C4-2B (cell line): ENCODE data around the gene TNFRSF1B.
A peak's percentile ranks its signal among the peaks of the same experiment; 100 is the strongest.

Experiments used
- H3K27ac ChIP-seq: fragments of 450-650 bp; 2 replicates; pipeline ENCODE4 v1.5.1; 2017
- ZFX ChIP-seq: fragments of 450-650 bp; IDR thresholded peaks from 2 replicates; pipeline ENCODE4 v1.6.1; 2017
- TF ChIP-seq, protein P1 (sequence below): fragments of 450-650 bp; conservative IDR thresholded peaks from 2 replicates; pipeline ENCODE4 v1.5.1; 2017; ENCODE audit warnings: mild to moderate bottlenecking

TNFRSF1B gene

DNA sequence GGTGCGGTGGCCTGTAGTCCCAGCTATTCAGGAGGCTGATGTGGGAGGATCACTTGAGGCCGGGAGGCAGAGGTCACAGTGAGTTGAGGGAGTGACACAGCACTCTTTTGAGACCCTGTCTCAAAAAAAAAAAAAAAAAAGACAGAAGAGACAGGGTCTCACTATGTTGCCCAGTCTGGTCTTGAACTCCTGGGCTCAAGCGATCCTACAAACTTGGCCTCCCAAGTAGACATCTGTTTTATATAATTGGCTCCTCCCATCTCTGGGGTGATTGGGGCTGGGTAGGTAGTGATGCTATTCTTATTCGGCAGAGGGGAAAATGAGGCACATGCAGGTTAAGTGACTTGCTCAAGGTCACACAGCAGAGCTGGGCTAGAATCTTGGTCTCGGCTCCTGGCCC, 39.4 kb downstream of the TNFRSF1B start:
- no peak overlapping the region for H3K27ac ChIP-seq
- no peak for TF ChIP-seq ZFX
- TF ChIP-seq, protein P1, sequence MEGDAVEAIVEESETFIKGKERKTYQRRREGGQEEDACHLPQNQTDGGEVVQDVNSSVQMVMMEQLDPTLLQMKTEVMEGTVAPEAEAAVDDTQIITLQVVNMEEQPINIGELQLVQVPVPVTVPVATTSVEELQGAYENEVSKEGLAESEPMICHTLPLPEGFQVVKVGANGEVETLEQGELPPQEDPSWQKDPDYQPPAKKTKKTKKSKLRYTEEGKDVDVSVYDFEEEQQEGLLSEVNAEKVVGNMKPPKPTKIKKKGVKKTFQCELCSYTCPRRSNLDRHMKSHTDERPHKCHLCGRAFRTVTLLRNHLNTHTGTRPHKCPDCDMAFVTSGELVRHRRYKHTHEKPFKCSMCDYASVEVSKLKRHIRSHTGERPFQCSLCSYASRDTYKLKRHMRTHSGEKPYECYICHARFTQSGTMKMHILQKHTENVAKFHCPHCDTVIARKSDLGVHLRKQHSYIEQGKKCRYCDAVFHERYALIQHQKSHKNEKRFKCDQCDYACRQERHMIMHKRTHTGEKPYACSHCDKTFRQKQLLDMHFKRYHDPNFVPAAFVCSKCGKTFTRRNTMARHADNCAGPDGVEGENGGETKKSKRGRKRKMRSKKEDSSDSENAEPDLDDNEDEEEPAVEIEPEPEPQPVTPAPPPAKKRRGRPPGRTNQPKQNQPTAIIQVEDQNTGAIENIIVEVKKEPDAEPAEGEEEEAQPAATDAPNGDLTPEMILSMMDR = no peak

DNA sequence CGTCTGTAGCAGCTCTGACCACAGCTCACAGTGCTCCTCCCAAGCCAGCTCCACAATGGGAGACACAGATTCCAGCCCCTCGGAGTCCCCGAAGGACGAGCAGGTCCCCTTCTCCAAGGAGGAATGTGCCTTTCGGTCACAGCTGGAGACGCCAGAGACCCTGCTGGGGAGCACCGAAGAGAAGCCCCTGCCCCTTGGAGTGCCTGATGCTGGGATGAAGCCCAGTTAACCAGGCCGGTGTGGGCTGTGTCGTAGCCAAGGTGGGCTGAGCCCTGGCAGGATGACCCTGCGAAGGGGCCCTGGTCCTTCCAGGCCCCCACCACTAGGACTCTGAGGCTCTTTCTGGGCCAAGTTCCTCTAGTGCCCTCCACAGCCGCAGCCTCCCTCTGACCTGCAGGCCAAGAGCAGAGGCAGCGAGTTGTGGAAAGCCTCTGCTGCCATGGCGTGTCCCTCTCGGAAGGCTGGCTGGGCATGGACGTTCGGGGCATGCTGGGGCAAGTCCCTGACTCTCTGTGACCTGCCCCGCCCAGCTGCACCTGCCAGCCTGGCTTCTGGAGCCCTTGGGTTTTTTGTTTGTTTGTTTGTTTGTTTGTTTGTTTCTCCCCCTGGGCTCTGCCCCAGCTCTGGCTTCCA, 40.1 kb downstream of the TNFRSF1B start:
- no peak overlapping the region for H3K27ac ChIP-seq

DNA sequence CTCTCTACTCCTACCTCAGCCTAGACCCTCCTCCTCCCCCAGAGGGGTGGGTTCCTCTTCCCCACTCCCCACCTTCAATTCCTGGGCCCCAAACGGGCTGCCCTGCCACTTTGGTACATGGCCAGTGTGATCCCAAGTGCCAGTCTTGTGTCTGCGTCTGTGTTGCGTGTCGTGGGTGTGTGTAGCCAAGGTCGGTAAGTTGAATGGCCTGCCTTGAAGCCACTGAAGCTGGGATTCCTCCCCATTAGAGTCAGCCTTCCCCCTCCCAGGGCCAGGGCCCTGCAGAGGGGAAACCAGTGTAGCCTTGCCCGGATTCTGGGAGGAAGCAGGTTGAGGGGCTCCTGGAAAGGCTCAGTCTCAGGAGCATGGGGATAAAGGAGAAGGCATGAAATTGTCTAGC, 41.5 kb downstream of the TNFRSF1B start:
- TF ChIP-seq, protein P1 = no peak
- no peak for TF ChIP-seq ZFX
- H3K27ac ChIP-seq = no peak overlapping the region

More for the DNA sequence above, 40.1 kb downstream of the TNFRSF1B start:
- no peak for TF ChIP-seq ZFX
- TF ChIP-seq, protein P1 = no peak

DNA sequence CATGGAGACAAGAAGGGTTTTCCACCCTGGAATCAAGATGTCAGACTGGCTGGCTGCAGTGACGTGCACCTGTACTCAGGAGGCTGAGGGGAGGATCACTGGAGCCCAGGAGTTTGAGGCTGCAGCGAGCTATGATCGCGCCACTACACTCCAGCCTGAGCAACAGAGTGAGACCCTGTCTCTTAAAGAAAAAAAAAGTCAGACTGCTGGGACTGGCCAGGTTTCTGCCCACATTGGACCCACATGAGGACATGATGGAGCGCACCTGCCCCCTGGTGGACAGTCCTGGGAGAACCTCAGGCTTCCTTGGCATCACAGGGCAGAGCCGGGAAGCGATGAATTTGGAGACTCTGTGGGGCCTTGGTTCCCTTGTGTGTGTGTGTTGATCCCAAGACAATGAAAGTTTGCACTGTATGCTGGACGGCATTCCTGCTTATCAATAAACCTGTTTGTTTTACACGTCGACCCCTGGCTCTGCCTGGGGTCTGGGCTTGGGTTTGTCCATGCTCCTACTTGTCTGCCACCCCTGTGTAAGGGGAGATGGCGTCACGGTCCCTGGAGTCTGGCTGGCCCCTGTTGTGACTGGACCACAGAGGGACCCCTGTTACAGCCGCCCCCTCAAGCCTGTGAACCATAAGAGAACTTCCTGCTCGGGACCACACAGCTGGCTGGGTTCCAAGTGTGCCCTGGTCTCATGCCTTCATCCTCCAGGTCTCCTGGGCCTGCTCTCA, 42.1 kb downstream of the TNFRSF1B start:
- no peak overlapping the region for H3K27ac ChIP-seq
- TF ChIP-seq, protein P1 = peak; percentile 93
- TF ChIP-seq ZFX = no peak

DNA sequence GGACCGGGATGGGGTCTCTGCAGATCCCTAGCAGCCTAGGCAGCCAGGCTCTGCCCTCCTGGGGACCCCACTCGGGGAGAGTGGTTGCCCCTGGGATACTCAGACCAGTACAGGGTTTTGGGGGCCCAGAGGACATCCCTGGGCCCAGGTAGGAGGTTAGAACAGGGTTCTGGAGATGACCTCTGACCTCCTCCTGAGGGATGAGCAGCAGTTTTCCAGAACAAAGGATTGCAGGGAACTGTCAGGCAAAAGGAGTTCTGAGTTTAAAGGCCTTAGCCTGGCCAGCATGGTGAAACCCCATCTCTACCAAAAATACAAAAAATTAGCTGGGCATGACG, 42.7 kb downstream of the TNFRSF1B start:
- H3K27ac ChIP-seq = no peak overlapping the region

DNA sequence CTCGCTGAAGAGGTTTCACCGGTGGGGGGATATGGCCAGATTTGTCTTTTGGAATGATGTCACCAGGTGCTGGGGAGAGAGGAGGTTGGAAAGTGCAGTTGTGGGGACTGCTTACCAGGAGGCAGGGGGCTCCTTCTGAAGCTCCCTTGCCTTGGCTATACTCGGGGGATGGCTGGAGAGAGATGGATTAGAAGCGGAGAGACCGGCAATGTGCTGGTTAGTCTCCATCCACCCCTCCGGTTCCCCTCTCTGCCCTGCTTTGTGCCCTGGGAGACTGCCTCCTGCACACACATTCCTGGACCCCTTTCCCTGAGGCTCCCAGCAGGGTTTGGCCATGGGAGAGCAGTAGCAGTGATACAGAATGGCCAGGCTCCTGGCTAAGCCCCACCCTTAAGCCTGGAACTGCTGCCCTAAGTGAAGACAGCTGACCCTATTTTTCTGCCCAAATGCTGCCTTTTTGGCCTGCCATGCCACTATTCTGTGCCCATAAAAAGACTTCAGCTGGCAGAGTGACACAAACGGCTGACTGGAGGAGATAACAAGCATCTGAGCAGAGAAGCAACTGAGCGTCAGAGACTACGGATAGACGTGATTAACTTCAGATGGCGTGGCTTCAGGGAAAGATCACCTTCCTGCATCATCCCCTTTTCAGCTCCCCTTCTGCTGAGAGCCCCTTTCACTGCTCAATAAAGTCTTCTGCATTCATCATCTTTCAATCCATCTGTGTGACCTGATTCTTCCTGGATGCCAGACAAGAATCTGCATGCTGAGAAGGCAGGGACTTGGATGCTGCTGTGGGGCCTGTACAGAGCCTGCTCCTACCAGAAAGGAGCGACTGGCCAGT, 48.5 kb downstream of the TNFRSF1B start:
- TF ChIP-seq, protein P1 = no peak
- no peak for TF ChIP-seq ZFX
- H3K27ac ChIP-seq = no peak overlapping the region

More for the DNA sequence above, 42.7 kb downstream of the TNFRSF1B start:
- TF ChIP-seq, protein P1 = no peak
- TF ChIP-seq ZFX = no peak

DNA sequence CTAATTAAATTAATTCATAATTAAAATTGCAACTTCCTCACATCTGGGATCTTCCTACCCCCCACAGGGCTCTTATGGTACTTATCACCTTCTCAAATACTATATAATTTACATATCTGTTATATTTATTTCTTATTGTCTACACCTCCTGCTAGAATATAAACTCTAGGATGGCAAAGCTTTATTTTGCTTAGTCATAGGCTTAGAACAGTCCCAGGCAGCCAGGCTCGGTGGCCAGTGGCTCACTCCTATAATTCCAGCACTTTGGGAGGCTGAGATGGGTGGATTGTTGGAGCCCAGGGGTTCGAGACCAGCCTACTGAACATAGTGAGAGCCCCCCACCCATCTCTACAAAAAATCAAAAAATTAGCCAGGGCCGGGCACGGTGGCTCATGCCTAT, 53.0 kb downstream of the TNFRSF1B start:
- no peak overlapping the region for H3K27ac ChIP-seq

More for the DNA sequence above, 53.0 kb downstream of the TNFRSF1B start:
- no peak for TF ChIP-seq ZFX
- TF ChIP-seq, protein P1 = no peak
